Nephron progenitor cell (in vitro differentiated cells): Measurements from ENCODE around the gene ZNF492.
A peak's percentile ranks its signal among the peaks of the same experiment; 100 is the strongest.

Experiments
- DNase-seq: peaks from one replicate; pipeline ENCODE4 v3.0.0; 2021
- H3K27ac Mint-ChIP-seq: 2 replicates; pipeline ENCODE4 v1.8.0; 2021; ENCODE audit warnings: mild to moderate bottlenecking, moderate library complexity, mixed read lengths
- H3K27me3 Mint-ChIP-seq: 2 replicates; pipeline ENCODE4 v1.8.0; 2021; ENCODE audit warnings: mild to moderate bottlenecking, low read depth, mixed read lengths; ENCODE audit not compliant: poor library complexity
- H3K36me3 Mint-ChIP-seq: 2 replicates; pipeline ENCODE4 v1.8.0; 2021; ENCODE audit warnings: low read depth, mixed read lengths
- H3K4me1 Mint-ChIP-seq: 2 replicates; pipeline ENCODE4 v1.8.0; 2021; ENCODE audit warnings: mixed read lengths
- H3K4me3 Mint-ChIP-seq: 2 replicates; pipeline ENCODE4 v1.8.0; 2021; ENCODE audit warnings: mild to moderate bottlenecking, moderate library complexity, mixed read lengths
- H3K9me3 Mint-ChIP-seq: 2 replicates; pipeline ENCODE4 v1.8.0; 2021; ENCODE audit warnings: mild to moderate bottlenecking, moderate library complexity, mixed read lengths
- CTCF ChIP-seq: fragments of 200-600 bp; sonication (generic); IDR thresholded peaks from 2 replicates; pipeline ENCODE4 v1.5.0; 2021; ENCODE audit warnings: antibody characterized with exemption

The ZNF492 gene

GRCh38 chr19:22606954-22607652 lies 27.0 kb upstream of the ZNF492 start:
- peaks cover 87% of the 10 kb centered on the region for H3K9me3 Mint-ChIP-seq
- H3K36me3 Mint-ChIP-seq = no peaks in the 10 kb centered on the region
- H3K27me3 Mint-ChIP-seq = peaks cover 6% of the 10 kb centered on the region
- TF ChIP-seq CTCF = no peak
- H3K4me3 Mint-ChIP-seq = no peak overlapping the region
- no peak for DNase-seq
- H3K27ac Mint-ChIP-seq = peak overlapping the region; percentile 9
- H3K4me1 Mint-ChIP-seq = no peaks in the 10 kb centered on the region

- no peak for DNase-seq
- no peaks in the 10 kb centered on the region for H3K36me3 Mint-ChIP-seq
- no peak overlapping the region for H3K27ac Mint-ChIP-seq
- peaks cover 89% of the 10 kb centered on the region for H3K9me3 Mint-ChIP-seq
- H3K4me1 Mint-ChIP-seq = no peaks in the 10 kb centered on the region
- no peak for TF ChIP-seq CTCF
- H3K27me3 Mint-ChIP-seq = peaks cover 3% of the 10 kb centered on the region
- no peak overlapping the region for H3K4me3 Mint-ChIP-seq
Measured at GRCh38 chr19:22607653-22608430, 26.3 kb upstream of the ZNF492 start.

GRCh38 chr19:22608441-22608840 lies 25.7 kb upstream of the ZNF492 start:
- Mint-ChIP-seq H3K27me3 (peaks cover 3% of the 10 kb centered on the region), H3K4me3 (no peak overlapping the region), H3K36me3 (no peaks in the 10 kb centered on the region), H3K4me1 (no peaks in the 10 kb centered on the region), H3K27ac (no peak overlapping the region), H3K9me3 (peaks cover 95% of the 10 kb centered on the region)
- no peak for DNase-seq
- TF ChIP-seq CTCF = no peak

GRCh38 chr19:22609630-22610029 lies 24.5 kb upstream of the ZNF492 start:
- Mint-ChIP-seq H3K36me3 (no peaks in the 10 kb centered on the region), H3K4me3 (no peak overlapping the region)

GRCh38 chr19:22610121-22610520 lies 24.0 kb upstream of the ZNF492 start:
- H3K36me3 Mint-ChIP-seq = no peaks in the 10 kb centered on the region
- no peak for DNase-seq

More at GRCh38 chr19:22609630-22610029, 24.5 kb upstream of the ZNF492 start:
- no peak overlapping the region for H3K27ac Mint-ChIP-seq
- no peak for TF ChIP-seq CTCF
- H3K4me1 Mint-ChIP-seq = no peaks in the 10 kb centered on the region
- DNase-seq = no peak
- peaks cover 95% of the 10 kb centered on the region for H3K9me3 Mint-ChIP-seq
- peaks cover 3% of the 10 kb centered on the region for H3K27me3 Mint-ChIP-seq

More at GRCh38 chr19:22610121-22610520, 24.0 kb upstream of the ZNF492 start:
- TF ChIP-seq CTCF = no peak
- Mint-ChIP-seq H3K27me3 (peaks cover 3% of the 10 kb centered on the region), H3K4me3 (no peak overlapping the region), H3K4me1 (no peaks in the 10 kb centered on the region), H3K9me3 (peaks cover 95% of the 10 kb centered on the region), H3K27ac (no peak overlapping the region)
